AG20443 (cell line): ENCODE measurements around the gene WNT1.

Source experiments
- DNase-seq: peaks from one replicate; pipeline ENCODE4 v3.0.0; 2012; ENCODE audit warnings: low spot score, mixed read lengths

WNT1 gene

DNA sequence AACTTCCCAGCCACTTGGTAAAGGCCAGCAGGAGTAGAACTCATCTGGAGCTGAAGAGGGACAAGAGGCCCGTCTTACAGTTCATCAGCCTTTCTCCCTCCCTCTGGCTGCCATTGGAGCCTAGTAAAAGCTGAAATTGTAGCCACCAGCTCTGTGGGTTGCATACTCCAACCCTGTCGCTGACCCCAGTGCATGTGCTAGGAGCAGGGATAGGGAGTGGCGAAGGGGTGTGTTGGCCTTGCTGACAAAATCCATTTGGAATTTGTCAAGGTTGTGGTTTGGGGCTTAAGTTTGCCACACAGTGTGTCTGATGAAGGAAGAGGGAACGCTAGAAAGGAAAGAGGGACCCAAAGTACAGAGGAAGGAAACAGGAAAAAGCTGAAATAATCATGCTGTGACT, 16.8 kb upstream of the WNT1 start:
- DNase-seq = peak; percentile 19

DNA sequence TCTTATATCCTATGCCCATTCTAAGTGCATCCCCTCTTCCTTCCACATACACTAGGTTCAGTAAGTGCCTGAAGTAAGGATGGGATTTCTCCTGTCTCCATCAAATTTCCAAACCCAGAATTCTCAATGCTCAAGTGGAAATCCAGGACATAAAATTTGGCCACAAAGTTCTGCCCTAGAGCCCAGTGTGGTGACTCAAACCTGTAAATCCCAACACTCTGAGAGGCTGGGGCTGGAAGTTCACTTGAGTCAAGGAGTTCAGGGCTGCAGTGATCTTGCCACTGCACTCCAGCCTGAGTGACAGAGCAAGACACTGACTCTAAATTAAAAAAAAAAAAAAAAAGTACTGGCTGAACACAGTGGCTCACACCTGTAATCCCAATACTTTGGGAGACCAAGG, 16.3 kb upstream of the WNT1 start:
- no peak for DNase-seq

DNA sequence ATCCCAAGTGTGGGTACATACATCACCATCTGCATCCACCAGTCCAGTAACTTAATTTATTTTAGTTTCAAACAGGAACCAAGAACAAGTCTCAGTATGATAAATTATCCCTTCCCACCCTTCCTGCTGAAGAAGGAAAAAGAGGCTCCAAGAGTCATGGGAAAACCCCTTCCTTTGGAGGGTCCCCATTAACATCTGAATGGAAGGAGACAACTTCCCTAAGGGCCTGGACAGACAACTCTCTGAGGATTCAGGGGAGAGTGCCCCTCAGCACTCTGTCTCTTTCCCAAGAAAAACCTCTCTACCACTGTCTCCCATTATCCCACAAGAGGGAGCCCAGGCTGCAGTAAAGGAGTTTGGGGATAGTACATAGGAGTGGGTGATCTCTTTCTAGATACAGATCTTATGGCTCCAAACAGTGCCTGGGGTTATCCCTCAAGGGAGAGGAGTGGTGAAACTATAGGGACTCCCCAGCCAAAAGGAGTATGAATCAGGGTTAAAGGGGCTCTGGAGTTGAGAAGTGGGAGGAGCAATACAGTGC, 12.8 kb upstream of the WNT1 start:
- peak; percentile 51 for DNase-seq

DNA sequence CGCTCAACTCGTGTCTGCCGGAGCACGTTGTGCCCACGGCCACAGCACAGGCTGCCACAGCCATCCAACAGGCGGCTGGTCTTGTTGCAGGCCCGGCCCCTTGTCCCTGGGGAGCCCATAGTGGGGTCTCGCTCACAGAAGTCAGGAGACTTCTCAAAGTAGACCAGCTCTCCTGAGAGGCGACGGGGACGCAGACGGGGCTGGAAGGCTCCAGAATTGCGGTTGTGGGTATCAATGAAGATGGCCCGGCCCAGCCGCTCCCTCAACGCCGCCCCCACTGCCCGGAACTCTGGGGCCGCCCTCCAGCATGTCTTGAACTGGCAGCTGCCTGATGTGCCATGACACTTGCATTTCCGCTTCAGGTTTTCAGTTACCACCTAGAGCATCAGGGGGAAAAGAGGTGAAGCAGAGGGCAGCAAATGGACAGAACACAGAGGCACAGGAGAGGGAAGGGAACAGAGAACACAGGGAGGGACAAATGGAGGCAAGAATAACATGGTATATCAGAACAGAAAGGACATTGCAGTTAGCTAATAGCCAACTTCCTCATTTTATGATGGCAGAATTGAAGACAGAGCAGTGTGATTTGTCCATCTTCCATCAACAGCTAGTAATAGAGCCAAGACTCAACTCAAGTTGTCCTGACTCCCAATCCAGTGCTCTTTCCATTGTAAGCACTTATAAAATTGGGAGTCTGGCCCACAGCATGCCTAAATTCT, 11.8 kb upstream of the WNT1 start:
- DNase-seq = no peak

DNA sequence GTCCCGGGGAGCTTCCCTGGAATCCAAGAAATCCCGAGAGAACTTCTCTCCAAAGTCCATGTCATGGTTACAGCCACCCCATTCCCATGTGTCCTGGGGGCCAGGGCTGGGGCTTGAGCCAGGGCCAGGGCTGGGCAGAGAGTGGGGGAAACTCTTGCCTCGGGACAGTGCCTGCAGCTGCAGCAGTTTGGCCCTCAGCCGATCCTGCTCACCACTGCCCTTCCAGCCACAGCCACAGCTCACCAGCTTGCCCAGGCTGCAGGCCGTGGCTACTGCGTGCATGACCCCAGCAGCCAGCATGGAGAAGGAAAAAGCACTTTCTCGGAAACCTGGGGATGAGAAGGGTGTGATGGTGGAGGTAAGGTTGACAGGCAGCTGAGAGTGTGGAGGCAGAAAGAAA, 10.1 kb upstream of the WNT1 start:
- no peak for DNase-seq

DNA sequence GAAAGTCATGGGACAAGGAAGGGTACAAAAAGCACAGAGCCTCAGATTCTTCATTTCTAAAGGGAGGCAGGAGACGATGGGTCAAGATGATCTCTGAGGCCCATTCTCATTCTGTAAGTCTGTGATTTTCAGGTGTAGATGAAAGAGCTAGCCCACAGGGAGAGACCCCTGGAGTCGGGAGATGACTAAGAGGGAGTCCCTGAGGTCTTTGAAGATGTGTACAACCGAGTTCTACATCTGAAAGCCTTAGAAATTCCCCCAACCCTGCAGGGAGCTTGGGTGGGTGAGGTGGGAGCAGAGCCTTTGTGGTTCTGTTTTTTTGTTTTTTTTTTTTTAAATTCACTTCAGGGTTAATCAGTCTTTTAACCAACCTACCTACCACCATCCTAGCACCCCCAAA, 9.7 kb upstream of the WNT1 start:
- DNase-seq = no peak

DNA sequence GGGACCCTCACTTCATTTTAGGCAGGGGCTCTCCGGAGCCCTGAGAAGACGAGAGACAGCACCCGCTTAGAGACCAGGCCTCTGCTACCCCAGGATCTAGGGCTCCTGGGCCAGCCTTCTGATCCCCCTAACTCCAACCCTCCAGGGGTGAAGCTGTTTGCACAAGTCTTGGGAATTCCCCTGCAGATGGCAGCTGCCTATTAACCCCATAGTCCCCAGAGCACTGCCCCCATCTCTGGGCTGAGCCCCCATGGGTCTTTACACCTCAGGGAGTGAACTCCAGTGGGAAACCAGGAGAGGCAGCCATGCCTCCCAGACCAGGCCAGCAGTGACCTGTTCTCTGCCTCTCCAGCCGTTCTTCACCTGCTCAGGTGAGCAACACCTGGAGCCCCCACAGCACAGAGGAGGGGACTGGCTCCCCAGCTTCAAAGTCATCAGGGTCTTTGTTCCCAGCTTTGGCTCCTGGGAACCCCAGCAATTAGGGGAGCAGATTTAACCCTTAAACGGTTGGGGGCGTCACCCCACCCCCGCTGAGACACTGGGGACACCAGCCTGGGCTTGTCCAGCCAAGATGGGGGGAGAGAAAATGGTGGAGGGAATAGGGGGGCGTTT, 8.9 kb upstream of the WNT1 start:
- peak; percentile 6 for DNase-seq

DNA sequence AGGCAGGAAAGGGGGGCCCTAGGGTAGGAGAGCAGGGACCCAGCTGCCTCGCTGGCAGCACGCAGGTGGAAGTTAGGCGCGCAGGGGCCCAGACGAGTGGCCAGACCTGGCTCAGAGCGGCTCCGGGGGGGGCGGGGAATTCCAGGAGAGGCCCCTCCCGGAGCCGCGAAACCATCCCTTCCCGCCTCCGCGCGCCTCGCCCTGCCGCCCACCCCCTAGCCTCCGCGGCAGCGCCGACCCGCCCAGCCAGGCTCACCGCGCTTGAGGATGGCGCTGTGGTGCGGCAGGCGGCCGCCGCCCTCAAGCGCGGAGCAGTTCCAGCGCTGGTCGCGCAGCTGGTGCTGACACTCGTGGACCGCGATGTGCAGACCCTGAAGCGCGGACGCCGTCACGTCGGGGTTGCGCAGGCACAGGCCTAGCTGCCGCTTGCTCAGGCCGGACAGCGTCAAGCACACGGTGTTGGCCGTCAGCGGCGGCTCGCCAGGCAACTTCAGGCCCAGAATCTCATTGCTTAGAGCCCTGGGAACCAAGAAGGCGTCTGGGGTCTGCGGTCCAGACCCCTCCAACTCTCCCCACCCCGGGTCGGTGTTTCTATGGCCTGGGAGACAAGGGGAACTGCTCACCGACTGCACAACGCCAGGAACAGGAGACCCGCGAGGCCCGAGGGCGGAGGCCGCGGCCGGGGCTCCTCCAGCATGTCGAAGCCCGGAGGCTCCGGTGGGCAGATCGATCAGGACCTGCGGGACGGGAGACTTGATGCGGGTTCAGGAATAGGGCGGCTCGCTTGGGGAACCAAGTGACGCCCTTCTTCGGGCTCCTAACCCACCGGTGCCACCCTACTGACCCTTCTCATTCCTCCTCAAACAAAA, 8.1 kb upstream of the WNT1 start:
- peak; percentile 58 for DNase-seq

DNA sequence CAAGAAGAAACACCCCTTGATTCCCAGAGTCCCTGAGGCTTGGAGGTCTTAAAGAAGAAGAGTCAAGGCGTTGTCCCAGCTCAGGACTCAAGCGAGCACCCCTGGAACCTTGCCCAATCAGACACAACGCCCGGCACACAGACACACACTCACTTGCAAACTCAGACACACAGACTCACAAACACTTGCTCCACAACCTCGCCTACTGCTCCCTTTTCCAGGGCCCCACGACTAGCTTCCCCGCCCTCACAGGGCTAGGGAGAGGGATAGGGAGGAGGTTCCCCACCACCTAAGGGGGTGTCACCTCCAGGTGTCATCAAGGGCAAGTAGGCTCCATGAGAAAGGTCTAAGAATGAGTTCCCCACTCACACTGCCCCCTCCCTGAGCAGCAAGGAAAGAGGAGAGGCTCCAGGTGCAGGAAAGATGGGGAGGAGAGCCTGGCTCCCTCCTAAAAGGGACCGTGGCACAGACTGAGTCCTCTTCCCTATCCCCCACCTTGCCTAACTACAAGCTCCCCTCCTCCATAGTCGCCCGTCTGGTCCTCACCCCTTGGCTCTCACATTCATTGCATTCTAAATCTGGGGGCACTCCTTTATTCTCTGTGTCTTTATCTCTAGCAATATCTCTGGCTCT, 7.3 kb upstream of the WNT1 start:
- DNase-seq = no peak

DNA sequence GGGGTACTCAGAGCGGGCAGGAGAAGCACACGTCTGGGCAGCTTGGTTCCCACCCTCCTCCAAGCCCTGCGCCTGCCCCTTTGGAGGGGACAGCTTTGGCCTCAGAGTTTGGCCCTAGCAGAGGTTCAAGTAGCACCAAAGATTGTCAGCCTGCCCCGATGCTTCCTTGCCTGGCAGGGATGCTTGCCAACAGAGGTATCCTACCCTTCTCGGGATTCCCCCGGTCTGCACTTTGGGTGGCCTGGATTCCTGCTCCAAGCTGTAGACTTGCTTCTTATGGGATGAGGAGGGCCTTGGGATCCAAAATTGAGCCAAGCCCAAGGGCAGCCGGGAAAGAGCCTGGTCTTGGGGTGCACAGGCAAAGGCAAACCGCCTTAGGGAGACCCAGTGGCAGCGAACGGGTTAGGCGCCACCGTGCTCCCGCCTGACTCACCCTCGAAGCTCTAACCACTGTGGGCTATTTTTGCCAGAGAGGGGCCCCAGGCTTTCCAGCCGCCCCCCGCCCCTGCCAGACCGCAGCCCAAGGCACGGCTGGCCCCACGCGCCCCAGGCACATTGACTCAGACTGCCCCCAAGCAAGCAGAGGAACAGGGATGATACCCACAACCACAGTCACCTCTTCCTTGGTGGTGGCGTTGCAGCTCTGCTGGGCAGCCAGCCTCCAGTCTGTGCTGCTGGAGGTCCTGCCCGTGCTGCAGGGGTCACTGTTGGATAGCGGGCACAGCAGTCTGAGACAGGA, 5.7 kb upstream of the WNT1 start:
- DNase-seq = peak; percentile 51

DNA sequence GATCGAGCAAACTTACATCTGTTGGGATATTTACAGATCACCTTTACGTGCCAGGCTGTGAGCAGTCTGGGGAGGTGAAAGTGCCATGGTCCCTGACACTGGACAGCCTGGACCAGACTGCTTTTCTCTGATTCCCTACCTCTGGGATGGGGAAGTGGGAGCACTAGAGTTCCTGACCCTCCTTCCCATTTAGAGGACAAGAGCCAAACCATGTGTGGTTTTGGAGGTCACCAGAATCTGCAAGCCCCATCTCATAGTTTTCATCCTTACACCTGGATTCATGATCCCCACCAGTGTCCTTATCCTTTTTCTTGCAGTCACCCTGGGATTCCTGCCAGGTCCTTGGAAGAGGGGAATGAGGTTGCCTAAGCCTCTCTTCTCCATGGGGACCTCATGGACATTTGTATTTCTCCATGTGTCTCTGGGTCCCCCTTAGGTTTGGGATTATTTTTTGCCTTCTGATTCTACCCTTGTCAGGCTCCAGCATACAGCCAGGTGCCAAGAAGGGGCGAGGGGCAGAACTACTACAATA, 5.1 kb upstream of the WNT1 start:
- DNase-seq = peak; percentile 11

DNA sequence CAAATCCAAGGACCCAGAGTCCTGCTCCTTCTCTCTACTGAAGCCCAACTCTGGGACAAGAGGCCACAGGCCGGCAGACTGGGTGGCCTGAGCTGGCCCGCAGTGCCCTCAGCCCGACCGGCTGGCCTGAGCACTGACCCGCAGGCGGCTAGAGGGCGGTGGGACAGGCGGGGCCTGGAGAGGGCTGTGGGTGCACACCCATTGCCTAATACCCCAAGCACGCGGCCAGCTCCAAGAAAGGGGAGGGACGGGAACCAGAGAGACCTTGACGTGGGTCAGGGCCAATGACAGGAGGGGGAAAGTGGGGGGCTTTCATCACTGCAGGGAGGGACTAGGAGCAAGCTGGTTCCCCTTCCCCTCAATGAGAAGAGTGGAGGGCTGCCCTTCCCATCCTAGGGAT, 4.6 kb upstream of the WNT1 start:
- peak; percentile 76 for DNase-seq

DNA sequence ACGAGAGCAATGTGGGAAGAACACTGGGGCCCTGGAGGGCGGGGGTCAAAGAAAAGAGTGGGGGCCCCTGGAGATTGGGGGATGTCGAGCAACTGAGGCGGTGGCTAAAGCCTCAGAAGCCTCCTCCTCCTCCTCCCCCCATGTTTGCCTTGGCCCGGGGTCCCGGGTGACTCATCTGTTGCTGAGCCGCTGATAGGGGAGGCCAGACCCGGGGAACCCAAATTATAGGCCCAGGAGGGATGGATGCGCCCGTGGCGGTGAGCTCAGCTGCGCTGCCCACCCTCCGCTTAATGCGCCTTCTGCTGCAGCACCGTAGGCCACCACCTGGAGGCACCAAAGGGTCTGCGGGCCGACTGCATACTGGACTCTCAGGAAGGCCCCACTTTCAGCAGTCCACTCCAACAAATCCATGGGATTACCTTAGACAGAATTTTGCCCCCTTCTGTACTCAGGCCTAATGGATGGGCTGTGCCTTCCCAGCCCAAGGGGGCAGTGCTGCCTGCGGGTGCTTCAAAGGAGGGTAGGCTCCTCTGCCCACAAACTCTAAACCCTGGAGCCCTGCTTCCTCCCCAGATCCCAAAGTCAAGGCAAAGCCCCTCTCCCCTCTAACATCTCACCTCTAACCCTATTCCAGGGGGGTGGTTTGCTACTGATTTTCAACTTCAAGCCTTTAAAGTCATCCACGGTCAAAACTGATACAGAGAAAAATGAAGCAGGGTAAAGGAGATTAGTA, 4.0 kb upstream of the WNT1 start:
- DNase-seq = no peak

DNA sequence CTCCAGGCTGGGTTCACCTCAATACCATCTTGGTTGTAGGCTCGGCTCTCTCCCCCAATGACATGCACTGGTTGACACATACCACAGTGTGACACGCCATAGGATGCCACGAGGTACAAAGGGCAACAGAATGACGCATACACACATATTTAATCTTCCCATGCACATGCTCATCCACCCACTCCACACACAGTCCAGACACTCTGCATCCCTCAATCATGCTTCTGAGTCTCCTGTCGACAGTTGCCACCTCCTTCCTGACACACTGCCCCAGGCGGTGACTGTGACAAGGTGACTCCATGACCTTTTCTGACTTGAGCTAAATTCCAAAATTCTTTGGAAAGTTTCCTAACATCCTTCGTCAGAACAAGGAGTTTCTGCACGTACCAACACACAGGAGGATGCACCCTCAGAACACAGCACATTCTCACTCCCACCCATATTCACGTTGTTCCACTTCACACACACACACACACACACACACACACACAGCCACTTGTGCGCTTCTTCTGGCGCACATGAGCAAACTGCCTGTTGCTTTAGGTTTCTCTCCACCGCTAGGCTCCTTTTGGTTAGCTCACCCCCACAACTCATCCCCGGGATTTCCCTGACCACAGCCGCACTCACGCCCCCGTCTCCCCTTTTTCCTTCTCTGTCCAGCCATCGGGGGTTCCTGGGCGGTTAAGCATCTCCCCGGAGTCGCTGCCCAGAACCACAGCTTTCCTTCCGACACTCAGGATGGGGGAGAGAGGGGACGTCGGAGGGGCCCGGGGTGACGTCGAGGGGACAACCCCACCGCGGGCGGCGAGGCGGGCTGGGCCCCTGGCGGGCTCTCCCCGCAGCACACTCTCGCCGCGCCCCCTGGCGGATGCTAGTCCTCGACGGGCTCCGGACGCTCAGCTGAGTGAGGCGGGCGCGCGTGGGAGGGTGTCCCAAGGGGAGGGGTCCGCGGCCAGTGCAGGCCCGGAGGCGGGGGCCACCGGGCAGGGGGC, 536 bp upstream of the WNT1 start:
- peak; percentile 82 for DNase-seq

DNA sequence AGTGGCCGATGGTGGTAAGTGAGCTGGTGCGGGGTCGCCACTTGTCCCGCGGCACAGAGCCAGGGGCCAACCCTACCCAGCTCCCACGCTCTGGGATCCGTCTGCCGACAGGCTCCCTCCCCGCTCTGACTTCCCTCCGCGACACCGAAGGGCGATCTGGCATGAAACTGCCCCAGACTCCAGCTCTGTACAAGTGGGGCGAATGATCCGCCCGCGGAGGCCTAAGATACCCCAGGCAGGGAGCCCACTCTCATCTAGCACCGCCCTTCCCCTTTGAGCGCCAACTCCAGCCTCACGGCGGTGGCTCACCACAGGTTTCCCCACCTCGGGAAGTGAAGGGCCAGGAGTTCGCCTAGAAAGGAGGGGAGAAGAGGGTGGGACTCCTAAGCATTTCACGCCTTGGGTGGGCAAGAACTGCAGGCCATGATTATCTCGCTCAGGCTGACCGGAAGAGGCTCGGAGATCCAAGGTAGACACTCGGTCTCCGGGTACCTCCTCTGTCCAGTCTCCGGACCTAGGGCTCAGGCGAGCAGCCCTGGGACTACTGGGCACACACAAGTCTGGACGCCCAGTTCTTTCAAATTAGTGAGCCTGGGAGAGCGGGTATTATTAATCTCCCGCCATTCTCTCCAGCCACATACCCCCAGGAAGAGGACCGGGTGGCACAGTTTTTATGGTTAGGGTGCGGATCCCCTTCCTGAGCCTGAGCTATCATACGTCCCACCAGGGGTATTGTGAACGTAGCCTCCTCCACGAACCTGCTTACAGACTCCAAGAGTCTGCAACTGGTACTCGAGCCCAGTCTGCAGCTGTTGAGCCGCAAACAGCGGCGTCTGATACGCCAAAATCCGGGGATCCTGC, 849 bp downstream of the WNT1 start:
- no peak for DNase-seq

DNA sequence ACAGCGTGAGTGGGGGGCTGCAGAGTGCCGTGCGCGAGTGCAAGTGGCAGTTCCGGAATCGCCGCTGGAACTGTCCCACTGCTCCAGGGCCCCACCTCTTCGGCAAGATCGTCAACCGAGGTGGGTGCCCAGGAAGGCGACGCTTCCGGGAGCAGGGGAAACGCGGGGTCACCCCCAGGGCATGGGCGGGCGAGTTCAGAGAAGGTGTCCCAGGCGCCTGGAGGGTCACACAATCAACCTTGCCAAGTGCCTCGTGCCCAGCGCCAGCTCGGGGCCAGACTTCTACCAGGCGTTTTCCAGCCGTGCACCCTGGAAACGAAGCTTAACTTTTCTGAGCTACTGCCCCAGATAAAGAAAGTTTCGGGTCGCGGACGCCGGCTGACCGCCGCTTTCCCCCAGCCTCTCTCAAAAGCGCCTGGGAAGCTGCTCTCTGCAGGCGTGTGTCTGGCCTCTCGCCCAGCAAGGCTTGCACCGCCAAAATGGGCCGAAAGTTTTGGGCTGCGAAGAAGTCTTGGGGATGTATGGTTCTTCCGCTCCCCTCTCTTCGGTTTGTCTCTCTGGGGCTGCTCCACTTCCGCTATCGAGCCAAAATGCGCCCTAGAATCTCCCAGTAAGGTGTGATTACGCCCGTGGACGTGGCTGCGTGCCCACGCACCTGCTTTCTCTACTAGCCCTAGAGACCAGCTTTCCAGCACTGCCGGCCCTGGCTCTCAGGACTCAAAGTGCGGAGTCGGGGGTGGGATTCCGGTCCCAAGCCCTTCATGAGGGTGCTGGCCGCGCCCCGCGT, 1.7 kb downstream of the WNT1 start:
- no peak for DNase-seq

DNA sequence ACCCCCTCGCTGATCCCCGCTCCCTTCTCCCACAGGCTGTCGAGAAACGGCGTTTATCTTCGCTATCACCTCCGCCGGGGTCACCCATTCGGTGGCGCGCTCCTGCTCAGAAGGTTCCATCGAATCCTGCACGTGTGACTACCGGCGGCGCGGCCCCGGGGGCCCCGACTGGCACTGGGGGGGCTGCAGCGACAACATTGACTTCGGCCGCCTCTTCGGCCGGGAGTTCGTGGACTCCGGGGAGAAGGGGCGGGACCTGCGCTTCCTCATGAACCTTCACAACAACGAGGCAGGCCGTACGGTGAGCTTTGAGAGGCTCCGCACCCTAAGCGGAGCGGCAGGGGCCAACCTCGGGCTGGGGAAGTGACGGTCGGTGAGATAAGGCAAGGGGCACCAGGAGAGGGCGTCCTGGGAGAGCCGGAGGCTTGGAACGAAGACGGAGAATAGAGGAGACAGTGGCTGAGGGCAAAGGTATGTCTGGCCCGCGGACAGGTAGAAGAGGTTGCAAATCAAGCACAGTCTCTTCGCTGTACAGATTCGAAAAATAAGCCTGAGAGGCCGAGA, 2.3 kb downstream of the WNT1 start:
- DNase-seq = no peak
